Activated CD8-positive, alpha-beta T cell treated with anti-CD3 and anti-CD28 coated beads for 36 hours (primary cell): ENCODE data around the gene CDH11. TPM values are rescaled to one million over a fixed set of nuclear protein-coding genes. Genes with fewer than 3 reads are reported as not detected.

Experiments used
- ATAC-seq: fragments of 200-7000 bp; cut with Tn5 transposase; one replicate; pipeline ENCODE4 v1.10.0; 2021; ENCODE audit warnings: mild to moderate bottlenecking, moderate library complexity
- CTCF ChIA-PET: fragments of 350-600 bp; sonication (Branson Sonifier 250); formaldehyde crosslinking; loops from one replicate; lab custom pipeline; 2021; ENCODE audit warnings: antibody characterized with exemption; lab: Charles Lee
- POLR2A ChIA-PET: fragments of 350-600 bp; sonication (Branson Sonifier 250); formaldehyde crosslinking; loops from one replicate; lab custom pipeline; 2021; ENCODE audit warnings: antibody characterized with exemption; lab: Charles Lee
- DNase-seq: peaks from one replicate; pipeline ENCODE4 v3.0.0-alpha.2; 2020
- H3K27ac Mint-ChIP-seq: one replicate; pipeline ENCODE4 v1.8.0; 2021; ENCODE audit warnings: mild to moderate bottlenecking, mixed read lengths
- H3K27me3 Mint-ChIP-seq: one replicate; pipeline ENCODE4 v1.8.0; 2021; ENCODE audit warnings: mixed read lengths
- H3K36me3 Mint-ChIP-seq: one replicate; pipeline ENCODE4 v1.8.0; 2021; ENCODE audit warnings: low read depth, mixed read lengths
- H3K4me1 Mint-ChIP-seq: one replicate; pipeline ENCODE4 v1.8.0; 2021; ENCODE audit warnings: low read depth, mixed read lengths
- H3K4me3 Mint-ChIP-seq: one replicate; pipeline ENCODE4 v1.8.0; 2021; ENCODE audit warnings: mild to moderate bottlenecking, moderate library complexity, mixed read lengths
- H3K9me3 Mint-ChIP-seq: one replicate; pipeline ENCODE4 v1.8.0; 2021; ENCODE audit warnings: mixed read lengths
- CTCF ChIP-seq: fragments of 200-600 bp; IDR thresholded peaks from one replicate; pipeline ENCODE4 v1.8.0; 2022; ENCODE audit warnings: antibody characterized with exemption, mild to moderate bottlenecking
- intact Hi-C: fragments of 100-400 bp; cut with micrococcal nuclease; formaldehyde crosslinking; loops from one replicate; pipeline ENCODE4 v1.10.0; 2022
- total RNA-seq, 2 experiments: library from RNA; stranded (reverse); gene quantifications; one replicate each; pipeline ENCODE4 v1.2.3, GENCODE V29; 2021

The CDH11 gene
- total RNA-seq, 2 experiments from 2014 or later: not detected

GRCh38 chr16:65116818-65117430 is 4.9 kb downstream of the CDH11 start:
- Mint-ChIP-seq H3K36me3 (no peaks in the 10 kb centered on the region), H3K9me3 (no peaks in the 10 kb centered on the region), H3K27ac (no peak overlapping the region), H3K4me3 (no peak overlapping the region), H3K4me1 (no peaks in the 10 kb centered on the region), H3K27me3 (peaks cover 19% of the 10 kb centered on the region)
- CTCF ChIA-PET: interaction anchor here (0.9 kb wide), 1 partner anchor 8 kb away, joined by 3 read pairs; no protein-coding TSS in a partner anchor
- no peak for DNase-seq
- ATAC-seq: no peak
- TF ChIP-seq CTCF: no peak
- POLR2A ChIA-PET: no interaction called here
- intact Hi-C loops: no loop called here

- no peaks in the 10 kb centered on the region for H3K9me3 Mint-ChIP-seq
- H3K4me1 Mint-ChIP-seq: no peaks in the 10 kb centered on the region
- H3K4me3 Mint-ChIP-seq: no peak overlapping the region
- no peak for DNase-seq
- H3K36me3 Mint-ChIP-seq: no peaks in the 10 kb centered on the region
- H3K27me3 Mint-ChIP-seq: peaks cover 16% of the 10 kb centered on the region
- H3K27ac Mint-ChIP-seq: no peak overlapping the region
- no peak for ATAC-seq
- no peak for TF ChIP-seq CTCF
- intact Hi-C loops: no loop called here
- POLR2A ChIA-PET: no interaction called here
- CTCF ChIA-PET: interaction anchor here (0.7 kb wide), 1 partner anchor 11 kb away, joined by 3 read pairs; no protein-coding TSS in a partner anchor
Measured at GRCh38 chr16:65116216-65116615, 5.6 kb downstream of the CDH11 start.

- Mint-ChIP-seq H3K27me3 (peaks cover 7% of the 10 kb centered on the region), H3K27ac (no peak overlapping the region)
Measured at GRCh38 chr16:65114527-65114926, 7.3 kb downstream of the CDH11 start.

GRCh38 chr16:65113441-65113840 is 8.4 kb downstream of the CDH11 start:
- ChIA-PET POLR2A (no interaction called here), CTCF (no interaction called here)
- Mint-ChIP-seq H3K27ac (no peak overlapping the region), H3K36me3 (no peaks in the 10 kb centered on the region), H3K4me3 (no peak overlapping the region), H3K9me3 (no peaks in the 10 kb centered on the region), H3K27me3 (no peaks in the 10 kb centered on the region), H3K4me1 (no peaks in the 10 kb centered on the region)
- intact Hi-C loops: no loop called here
- no peak for DNase-seq
- ATAC-seq: no peak
- no peak for TF ChIP-seq CTCF

More at GRCh38 chr16:65114527-65114926, 7.3 kb downstream of the CDH11 start:
- ATAC-seq (no peak), DNase-seq (no peak)
- ChIA-PET CTCF (no interaction called here), POLR2A (no interaction called here)
- no peaks in the 10 kb centered on the region for H3K9me3 Mint-ChIP-seq
- no peak overlapping the region for H3K4me3 Mint-ChIP-seq
- no peak for TF ChIP-seq CTCF
- intact Hi-C loops: no loop called here
- no peaks in the 10 kb centered on the region for H3K36me3 Mint-ChIP-seq
- H3K4me1 Mint-ChIP-seq: no peaks in the 10 kb centered on the region

GRCh38 chr16:65111306-65111705 is 10.6 kb downstream of the CDH11 start:
- TF ChIP-seq CTCF: no peak
- POLR2A ChIA-PET: no interaction called here
- H3K4me3 Mint-ChIP-seq: no peak overlapping the region

More at GRCh38 chr16:65111306-65111705, 10.6 kb downstream of the CDH11 start:
- H3K27ac Mint-ChIP-seq: no peak overlapping the region
- CTCF ChIA-PET: no interaction called here
- DNase-seq (no peak), ATAC-seq (no peak)
- no peaks in the 10 kb centered on the region for H3K9me3 Mint-ChIP-seq
- H3K36me3 Mint-ChIP-seq: no peaks in the 10 kb centered on the region
- H3K27me3 Mint-ChIP-seq: no peaks in the 10 kb centered on the region
- H3K4me1 Mint-ChIP-seq: no peaks in the 10 kb centered on the region
- intact Hi-C loops: no loop called here
